ENCODE results near the gene GRIP1.

DNA sequence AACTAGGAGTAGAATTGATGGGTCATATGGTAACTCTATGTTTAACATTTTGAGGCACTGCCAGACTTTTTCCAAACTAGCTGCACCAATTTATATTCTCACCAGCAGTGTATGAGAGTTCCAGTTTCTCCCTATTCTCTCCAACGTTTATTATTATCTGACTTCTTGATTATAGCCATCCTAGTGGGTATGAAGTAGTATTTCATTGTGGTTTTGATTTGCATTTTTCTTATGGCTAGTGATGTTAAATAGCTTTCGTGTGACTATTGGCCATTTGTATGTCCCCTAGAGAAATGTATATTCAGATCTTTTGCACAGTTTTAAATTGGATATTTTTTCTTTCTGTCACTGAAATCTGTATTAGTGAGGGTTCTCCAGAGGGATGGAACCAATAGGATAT, 338.7 kb downstream of the GRIP1 start:
- no peak for TF ChIP-seq POLR2A (IDR thresholded peaks at IDR 0.05)
- TF ChIP-seq, protein P1, sequence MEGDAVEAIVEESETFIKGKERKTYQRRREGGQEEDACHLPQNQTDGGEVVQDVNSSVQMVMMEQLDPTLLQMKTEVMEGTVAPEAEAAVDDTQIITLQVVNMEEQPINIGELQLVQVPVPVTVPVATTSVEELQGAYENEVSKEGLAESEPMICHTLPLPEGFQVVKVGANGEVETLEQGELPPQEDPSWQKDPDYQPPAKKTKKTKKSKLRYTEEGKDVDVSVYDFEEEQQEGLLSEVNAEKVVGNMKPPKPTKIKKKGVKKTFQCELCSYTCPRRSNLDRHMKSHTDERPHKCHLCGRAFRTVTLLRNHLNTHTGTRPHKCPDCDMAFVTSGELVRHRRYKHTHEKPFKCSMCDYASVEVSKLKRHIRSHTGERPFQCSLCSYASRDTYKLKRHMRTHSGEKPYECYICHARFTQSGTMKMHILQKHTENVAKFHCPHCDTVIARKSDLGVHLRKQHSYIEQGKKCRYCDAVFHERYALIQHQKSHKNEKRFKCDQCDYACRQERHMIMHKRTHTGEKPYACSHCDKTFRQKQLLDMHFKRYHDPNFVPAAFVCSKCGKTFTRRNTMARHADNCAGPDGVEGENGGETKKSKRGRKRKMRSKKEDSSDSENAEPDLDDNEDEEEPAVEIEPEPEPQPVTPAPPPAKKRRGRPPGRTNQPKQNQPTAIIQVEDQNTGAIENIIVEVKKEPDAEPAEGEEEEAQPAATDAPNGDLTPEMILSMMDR (IDR thresholded peaks at IDR 0.05 in 4 of 5, conservative IDR thresholded peaks at IDR 0.05 in 1 of 5) = no peak
